ENCODE data around the gene TSPO.
"Not testable (repeated sequence)": the region's sequence is repeated elsewhere in the genome, so short reads cannot be mapped to it uniquely, and the experiment has no call there.

TSPO gene

DNA sequence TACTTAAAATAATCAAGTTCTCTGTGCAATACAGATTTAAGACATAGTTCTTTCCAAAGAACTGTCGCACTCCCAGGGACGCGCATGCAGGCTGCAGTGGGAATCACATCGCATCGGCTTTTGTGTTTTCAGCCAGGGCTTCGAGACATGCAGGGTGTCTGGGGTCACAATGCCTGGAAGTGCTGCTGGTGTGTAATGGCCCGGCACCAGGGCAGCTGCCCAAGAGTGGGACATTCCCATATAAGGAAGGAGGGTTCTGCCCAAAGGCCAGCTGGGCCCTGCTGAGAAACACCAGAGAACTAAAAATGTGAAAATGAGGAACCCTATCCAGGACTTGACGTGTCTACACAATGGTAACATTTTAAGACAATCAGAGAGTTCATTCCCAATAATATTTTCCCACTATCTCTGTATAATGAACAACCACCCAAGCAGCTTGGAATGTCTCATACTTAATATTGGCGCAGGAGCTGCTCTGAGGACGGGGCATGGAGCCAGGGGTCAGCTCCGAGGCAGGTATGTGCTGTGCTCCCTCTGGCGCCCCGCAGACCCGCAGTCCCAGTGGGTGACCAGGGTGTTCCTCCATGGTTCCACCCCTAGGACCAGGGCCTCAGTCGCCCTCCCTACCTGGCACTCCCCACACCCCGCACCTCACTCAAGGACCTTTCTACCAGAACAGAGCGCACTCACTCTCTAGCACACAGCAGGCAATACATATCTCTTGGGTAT, 19.4 kb upstream of the TSPO start:
- no peak for DNase-seq

DNA sequence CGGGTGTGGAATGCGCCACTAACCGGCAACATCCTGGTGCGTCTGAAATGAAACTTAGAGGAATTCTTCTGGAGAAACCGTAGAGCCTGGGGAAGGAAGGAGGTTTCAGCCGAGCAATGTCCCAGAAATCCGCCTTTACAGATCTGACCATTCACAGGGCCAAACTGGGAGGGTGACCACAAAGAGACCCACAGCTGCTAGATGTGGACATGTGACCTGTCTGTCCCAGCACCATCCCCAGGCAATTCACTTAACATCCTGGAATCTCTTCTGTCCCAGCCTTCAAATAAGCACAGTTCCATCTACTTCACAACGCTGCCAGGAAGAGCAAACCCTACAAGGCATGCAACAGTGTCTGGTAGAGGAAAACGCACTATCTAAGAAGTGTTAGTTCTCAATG, 18.0 kb upstream of the TSPO start:
- no peak for DNase-seq

DNA sequence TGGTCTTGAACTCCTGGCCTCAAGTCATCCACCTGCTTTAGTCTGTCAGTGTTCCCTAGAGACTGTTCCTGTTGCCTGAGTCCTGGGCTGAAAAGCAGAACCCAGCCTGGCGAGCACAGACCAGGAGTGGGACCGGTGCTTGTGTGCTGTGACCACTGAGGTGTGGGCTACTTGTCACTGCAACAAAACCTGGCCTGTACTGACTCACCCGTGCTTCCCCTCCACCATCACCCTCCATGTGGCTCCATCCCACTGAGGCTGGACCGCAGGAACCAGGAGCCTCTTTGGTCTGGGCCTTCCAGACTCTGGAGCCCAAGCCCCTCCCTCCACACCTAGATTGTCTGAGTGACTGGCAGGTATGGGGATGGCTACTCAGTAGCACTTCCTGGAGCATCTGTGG, 16.8 kb upstream of the TSPO start:
- no peak for DNase-seq

DNA sequence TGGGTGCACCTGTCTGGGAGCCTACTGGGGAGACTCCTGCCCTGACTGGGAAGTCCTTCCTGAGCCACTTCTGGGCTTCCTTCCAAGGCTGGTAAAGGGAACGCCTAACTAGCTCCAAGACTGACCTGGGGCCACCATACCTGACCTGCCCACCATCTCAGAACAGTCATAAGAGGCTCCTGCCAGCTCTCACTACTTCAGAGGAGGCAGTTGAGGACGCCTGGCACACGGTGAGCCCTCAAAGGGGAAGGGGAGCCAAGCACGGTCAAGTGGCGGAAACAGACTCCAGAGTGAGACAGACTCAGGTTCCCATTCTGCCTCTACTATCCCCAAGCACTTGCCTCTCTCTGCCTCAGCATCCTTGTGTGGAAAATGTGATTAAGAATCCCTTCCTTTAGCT, 15.8 kb upstream of the TSPO start:
- DNase-seq: no peak

DNA sequence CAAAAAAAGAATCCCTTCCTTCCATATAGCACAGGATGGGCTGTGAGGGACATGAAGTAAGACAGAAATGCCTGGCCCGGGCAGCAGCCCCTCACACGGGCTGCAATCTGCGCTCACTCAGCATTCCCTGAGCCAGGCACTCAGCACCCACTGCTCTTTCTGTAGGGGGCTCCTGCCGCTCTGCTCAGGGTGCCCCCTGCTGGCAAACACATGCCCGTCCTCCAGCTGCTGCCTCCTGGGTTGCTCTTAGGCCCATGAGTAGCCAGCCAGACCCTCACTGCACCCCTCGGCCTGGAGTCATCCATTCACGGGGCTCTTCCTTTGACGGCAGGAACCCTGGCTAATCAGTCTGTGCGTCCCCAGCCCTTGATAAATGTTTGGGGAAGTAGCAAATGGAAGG, 15.1 kb upstream of the TSPO start:
- peak; percentile 73 for DNase-seq

DNA sequence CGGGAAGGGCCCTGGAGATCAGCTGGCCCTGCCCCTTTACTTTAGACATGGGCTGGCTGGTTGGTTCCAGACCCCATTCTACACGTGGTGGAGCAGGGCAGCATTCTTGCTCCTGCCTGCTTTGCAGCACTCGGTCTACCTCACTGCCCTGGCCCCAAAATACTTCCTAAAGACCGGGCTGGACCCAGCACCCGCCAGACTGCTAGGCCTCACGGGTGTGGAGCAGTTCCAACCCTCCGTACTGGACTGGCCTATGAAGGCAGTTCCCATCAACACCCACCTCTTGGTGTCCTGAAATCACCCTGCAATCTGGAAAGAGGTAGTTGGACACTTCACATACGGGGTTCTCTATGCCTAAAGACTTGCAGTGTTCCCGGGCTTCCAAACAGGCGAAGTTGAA, 14.6 kb upstream of the TSPO start:
- DNase-seq: no peak

DNA sequence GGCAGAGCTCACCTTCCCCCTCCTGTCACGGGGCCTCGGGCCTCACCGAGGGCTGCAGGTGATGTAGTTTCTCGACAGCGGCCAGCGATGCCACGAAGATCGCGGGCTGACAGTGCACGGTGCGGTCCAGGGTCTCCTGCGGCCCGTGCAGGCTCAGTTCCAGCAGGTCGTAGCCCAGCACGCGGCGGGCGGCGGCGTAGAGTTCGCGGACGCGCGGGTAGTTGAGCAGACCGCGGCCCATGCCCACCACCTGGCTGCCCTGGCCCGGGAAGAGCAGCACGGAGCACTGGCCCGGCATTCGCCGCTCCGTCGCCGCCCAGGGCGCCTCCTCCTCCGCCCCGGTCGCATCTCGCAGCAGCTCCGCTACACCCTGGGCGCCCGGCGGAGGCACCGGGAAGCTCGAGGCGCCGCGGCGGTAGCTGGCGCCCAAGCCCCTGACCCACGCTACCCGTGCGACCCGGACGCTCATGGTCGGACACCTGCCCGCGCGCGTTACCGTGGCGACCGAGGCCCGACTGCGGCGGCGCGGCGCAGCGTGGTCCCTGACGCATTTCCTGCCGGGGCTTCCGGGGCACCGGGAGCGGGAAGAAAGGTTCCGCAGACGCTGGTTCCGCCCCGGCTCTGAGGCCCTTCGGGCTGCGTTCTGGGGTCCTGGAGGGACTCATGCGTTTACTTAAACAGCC, 8.3 kb upstream of the TSPO start, which contains the start of gene MCAT:
Gene MCAT, minus strand, starts transcription at position 519 of the 683 bp plus-strand sequence. Its CDS starts 50 bp downstream, at position 469.
- peak; percentile 94 for DNase-seq

DNA sequence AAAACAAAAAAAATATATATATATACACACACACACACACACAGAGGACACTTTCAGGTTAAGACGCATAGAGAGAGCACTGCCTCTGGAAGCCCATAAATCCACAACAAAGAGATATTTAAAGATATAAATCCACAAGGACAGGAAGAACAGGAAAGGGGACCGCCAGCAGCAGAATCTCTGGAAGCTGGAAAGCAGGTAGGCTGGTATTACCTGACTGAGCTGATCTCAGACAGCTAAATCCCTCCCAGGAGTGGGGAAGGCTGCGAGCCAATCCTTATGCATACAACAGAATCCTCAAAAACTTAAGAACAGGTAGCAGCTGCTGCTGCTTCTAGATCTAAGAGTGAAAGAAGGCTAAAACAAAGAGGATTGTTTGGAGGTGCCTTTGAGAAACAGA, 6.4 kb upstream of the TSPO start:
- no peak for DNase-seq

DNA sequence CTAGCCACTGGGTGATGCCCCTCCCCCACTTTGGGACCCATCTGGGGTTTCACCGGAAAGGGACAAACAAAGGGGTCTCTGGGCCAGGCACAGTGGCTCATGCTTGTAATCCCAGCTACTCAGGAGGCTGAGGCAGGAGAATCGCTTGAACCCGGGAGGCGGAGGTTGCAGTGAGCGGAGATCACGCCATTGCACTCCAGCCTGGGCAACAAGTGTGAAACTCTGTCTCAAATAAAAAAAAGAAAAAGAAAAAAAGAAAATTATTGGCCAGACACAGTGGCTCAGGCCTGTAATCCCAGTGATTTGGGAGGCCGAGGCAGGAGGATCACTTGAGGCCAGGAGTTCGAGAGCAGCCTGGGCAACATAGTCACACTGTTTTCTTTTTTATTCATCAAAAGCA, 6.0 kb upstream of the TSPO start:
- DNase-seq: not testable (repeated sequence)

DNA sequence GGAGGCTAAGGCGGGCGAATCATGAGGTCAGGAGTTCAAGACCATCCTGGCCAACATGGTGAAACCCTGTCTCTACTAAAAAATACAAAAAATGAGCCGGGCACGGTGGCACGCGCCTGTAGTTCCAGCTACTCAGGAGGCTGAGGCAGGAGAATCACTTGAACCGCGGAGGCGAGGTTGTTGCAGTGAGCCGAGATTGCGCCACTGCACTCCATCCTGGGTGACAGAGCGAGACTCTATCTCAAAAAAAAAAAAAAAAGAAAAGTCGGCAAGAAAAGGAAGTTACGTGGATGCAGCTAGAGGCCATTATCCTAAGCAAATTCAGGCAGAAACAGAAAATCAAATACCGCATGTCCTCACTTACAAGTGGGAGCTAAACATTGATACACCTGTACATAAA, 5.0 kb upstream of the TSPO start:
- DNase-seq: not testable (repeated sequence)

DNA sequence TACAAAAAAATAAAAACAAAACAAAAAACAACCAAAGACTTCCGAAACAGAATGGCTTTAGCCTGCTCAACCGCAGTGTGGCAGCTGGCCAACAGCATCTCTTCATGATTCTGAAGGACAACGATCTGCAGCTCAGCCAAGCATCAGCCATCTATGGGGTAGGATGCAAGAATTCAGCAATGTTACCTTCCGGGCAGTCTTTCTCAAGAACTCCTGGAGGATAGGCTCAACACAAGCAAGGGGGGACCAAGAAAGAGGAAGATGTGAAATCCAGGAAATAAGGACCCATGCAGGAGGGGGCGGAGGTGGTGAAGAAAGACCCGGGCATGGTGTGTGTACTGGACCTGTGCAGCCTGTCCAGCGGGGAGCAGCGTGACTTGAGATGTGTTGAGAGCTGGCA, 3.5 kb upstream of the TSPO start:
- no peak for DNase-seq

DNA sequence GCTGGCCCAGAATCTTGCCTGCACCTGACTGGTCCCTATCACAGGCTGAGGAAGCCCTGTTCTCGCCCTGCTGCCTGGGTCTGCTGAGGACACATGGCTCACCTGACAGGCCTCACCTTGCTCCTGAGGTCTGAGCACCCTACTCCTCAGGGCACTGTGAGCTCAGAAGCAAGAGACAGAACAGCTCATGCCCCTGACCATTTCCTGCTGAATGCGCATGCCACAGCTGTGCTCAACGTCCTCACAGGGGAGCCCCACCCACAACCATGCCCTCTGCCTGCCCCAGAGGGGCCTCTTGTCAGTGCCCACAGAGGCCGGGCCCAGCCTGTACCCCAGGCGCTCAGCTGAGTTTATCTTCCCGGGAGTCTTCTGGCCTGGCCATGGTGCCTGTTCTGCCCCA, 2.8 kb upstream of the TSPO start:
- no peak for DNase-seq

DNA sequence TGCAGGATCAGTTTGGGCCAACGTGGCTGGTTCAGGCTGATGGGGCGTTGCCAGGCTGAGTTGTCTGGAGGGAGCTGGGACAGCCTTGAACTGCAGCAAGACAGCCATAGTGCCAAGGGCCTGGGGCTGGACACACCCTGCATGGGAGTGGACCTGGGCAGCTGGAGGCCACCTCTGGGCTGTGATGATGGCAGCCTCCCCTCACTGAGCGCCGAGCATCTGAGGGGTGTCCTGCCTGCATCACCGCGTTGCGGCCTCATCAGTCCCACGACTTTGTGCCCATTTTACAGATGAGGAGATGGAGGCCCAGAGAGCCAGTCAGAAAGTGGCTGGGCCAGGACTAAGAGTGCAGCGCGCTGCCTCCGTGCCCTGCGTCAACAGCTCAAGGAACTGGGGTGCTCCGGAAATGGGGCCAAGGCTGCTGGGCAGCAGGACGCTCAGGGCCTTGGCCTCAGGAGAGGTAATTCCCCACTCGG, 590 bp upstream of the TSPO start:
- DNase-seq: no peak

DNA sequence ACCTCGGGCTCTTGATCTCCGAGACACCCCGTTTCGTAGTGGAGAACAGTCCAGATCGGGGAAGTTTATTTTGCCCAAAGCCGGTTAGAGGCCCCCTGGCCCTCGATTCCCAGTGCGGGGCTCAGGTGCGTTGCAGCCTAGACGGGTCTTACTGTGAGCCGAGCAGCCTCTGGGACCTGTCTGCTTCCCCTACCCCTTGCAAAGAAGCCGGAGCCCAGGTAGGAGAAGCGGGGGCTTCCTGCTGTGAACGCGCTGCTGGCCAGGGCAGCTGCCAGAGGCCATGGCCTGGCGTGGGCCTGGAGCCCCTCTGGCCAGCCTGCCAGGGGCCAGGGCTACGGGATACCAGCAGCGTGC, 621 bp downstream of the TSPO start:
- peak; percentile 60 for DNase-seq

DNA sequence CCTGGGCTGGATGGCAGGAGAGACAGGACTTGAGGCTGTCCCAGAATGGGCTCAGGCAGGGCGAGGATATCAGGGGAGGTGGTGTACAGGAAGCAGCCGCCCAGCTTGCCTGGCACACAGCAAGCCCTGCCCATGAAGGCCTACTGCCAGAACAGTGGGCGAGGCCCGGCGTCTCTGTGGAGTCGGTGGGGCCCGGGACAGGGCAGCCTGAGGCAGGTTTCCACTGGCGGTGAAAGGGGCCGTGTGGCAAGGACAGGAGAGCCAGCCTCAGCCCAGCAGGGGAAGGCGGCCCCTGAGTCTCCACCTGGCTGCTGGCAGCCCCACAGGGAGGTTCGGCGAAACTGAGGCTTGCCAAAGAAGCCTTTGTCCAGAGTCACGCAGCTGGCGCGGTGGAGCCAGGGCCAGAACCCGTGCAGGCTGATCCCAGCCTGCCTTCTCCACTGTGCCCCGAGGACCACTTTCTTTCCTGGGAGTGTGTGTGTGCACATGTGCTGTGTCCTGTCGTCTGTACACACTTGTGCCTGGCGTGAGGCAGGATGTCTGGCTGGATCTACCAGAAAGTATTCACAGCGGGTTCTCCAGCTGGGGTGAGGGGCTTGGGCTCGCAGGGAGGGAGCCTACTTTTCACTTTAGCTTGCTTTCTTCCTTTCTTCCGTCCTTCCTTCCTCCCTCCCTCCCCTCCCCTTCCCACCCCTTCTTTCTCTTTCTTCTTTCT, 1.2 kb downstream of the TSPO start:
- peak; percentile 78 for DNase-seq

DNA sequence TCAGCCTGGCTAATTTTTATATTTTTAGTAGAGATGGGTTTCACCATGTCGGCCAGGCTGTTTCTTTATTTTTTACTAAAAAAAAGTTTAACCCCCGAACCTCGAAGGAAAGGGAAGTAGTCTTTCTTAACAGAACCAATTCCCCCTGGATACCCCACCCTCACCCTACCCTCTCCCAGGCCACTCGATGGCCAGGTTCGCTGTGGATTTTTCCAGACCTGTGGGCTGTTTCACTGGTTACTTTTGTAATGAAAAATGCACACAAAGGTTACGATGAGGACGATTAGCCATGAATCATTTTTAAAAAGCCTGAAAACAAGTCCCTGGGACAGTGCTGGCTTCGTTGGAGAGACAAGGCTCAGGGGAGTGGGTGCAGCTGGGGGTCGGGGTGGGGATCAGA, 2.5 kb downstream of the TSPO start:
- DNase-seq: no peak

DNA sequence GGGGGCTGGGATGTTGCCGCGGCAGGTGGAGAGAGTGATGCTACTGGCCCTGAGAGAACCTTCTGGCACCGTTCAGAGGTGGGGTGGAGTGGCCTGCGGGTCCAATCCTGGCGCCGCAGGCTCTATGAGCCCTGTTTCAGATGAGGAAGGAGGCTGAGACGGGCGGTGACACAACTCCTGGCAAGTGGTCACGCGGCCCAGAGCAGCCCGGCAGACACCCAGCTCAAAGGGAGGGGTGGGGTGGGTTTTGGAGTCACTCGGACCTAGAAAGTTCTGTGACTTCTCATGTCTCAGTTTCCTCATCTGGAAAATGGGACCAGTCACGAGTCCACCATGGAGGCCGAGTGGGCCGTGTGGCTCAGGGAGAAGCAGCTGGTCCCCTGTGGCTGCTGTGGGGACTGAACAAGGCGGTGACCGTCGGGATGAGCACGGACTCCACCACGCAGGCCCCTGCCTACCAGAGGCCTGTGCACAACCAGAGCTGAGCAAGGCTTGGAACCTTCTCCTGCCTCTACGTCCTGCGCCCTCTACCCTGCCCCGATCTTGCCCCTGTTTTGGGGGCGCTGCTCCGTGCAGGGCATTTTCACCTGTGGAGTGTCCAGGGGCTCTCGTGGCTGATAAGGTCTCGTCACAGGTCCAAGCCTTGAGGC, 3.7 kb downstream of the TSPO start:
- no peak for DNase-seq

DNA sequence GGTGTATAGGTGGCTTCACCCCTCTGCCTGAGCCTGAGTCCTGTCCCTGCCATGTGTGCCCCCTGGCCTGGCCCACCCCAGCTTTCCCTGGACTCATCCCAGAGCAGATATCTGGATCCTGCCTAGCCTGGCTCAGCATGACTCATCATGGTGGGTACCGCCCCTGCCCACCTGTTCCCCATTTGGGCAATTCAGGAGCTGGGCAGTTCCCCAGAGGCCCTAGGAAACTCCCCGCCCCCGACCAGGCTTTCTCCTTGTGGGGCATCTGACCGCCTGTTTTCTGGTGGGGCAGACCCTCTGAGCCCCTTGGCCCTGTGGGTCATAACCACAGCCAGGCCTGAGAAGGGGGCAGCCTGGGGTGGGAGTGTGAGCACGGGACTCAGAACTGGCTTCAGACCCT, 4.4 kb downstream of the TSPO start:
- DNase-seq: no peak

DNA sequence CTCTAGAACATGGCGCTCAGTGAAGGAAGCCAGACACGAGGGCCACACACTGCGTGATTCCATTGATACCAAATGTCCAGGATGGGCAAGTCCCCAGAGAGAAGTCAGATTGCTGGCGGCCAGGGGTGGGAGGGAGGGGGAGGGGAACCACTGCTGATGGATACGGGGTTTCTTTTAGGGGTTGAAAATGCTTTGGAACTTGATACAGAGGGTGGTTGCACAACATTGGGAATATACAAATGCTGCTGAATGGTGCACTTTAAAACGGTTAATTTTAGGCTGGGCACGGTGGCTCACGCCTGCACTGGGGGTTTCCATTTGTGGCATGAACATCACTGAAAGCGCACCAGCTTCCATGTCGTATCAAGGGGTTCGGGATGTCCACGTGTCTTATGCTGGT, 5.1 kb downstream of the TSPO start:
- DNase-seq: no peak

DNA sequence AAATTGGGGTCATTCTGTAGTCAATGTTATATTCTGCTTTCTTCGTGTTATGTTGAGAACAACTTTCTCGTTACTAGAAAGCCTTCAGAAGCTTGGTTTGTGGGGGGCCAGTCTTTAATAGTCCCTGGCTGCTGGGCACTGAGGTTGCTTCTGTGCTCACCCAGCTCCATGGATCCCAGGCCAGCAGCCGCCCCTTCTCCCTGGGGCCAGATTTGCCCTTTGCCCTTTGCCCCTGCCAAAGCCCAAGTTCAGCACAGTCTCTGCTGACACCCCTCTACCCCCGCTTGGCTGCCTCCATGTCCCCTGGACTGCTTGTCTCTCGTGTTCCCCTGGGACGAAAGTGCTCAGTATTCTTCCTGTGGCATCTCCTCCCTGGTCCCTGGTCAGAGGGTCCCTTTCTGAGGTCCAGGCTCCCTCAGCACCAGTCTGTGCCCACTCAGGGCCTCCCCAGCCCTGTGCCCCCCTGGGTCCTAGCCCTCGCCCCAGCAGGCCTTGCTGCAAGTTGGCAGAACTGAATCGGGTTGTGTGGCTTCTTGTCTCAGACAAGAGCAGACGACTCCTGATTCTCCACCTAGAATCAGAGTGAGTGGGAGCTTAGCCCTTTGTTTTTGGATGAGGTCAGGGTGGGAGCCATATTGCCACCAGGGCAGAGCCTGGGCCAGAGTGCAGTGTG, 6.7 kb downstream of the TSPO start:
- DNase-seq: no peak

DNA sequence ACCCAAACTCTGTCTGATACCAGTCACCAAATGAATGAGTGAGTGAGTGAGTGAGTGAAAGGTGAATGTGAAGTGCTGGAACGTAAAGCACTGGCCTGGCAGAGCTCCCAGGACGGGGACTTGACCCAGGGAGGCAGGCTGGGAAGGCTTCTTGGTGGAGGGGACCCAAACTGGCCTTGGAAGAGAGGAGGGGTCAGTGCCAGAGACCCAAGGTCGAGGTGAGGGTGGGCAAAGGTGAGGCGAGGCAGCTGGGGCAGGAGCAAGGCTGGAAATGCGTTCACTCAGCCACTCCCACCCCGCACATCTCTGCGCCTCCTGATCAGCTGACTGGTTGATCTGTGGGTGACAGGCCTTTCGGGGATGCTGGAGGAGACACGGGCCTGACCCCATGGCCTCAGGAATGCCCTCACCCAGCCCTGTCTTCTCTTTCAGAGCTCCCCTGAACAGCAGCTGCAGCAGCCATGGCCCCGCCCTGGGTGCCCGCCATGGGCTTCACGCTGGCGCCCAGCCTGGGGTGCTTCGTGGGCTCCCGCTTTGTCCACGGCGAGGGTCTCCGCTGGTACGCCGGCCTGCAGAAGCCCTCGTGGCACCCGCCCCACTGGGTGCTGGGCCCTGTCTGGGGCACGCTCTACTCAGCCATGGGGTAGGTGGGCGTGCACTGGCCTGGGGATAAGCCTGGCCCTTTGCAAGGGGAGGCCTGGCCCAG, 7.6 kb downstream of the TSPO start:
- no peak for DNase-seq

DNA sequence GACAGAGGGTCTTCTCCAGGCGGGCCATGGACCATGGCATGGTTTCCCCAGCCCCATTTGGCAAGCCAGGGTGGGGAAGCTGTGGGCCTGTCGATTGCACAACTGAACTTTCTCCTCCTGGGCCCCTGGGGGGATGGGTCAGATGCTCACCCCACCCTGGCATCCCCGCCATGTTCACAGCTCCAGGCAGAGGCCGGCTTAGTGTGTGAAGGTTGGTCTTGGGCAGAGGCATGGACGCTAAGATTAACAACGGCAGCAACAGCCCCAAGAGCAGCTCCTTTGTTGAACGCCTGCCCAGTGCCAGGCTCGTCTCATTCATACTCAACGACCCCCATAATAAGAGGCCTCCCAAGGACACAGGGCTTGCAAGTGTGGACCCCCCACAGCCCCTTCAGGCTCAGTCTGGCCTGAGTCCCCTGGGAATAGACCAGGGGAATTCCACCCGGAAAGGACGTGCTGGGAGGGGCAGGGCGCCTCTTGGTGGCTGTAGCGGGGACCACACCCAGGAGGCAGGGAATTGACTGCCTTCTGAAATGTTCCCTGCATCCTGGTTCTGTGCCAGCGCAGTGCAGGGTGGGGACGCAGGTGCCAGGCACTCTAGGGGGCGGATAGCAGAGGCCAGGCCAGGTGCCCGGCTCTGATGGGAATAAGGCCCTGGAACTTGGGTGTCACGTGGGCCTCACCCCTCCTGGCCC, 8.3 kb downstream of the TSPO start:
- no peak for DNase-seq
